Nephron (organoid): ENCODE results near the gene PHF20.
"Not testable (repeated sequence)": the region's sequence is repeated elsewhere in the genome, so short reads cannot be mapped to it uniquely, and the experiment has no call there.

Experiments used
- H3K27ac Mint-ChIP-seq, 3 experiments: 2 replicates each; pipeline ENCODE4 v1.8.0; 2020; ENCODE audit warnings: mixed read lengths in 3 of 3, mild to moderate bottlenecking in 2 of 3, moderate library complexity in 1 of 3
- H3K27me3 Mint-ChIP-seq: 2 replicates; pipeline ENCODE4 v1.8.0; 2021; ENCODE audit warnings: low read depth, mild to moderate bottlenecking, moderate library complexity, mixed read lengths
- H3K36me3 Mint-ChIP-seq: 2 replicates; pipeline ENCODE4 v1.8.0; 2020; ENCODE audit warnings: low read depth, mixed read lengths
- H3K4me1 Mint-ChIP-seq: 2 replicates; pipeline ENCODE4 v1.8.0; 2020; ENCODE audit warnings: mixed read lengths
- H3K4me3 Mint-ChIP-seq, 3 experiments: 2 replicates each; pipeline ENCODE4 v1.8.0; 2020; ENCODE audit warnings: mild to moderate bottlenecking in 3 of 3, mixed read lengths in 3 of 3, moderate library complexity in 2 of 3
- H3K9me3 Mint-ChIP-seq: 2 replicates; pipeline ENCODE4 v1.8.0; 2020; ENCODE audit warnings: mixed read lengths
- TF ChIP-seq, protein P1 (sequence below), 3 experiments: fragments of 200-600 bp; sonication (generic); IDR thresholded peaks; one replicate each; pipeline ENCODE4 v1.5.0; 2021; ENCODE audit warnings: antibody characterized with exemption in 3 of 3; ENCODE audit not compliant: unreplicated experiment in 3 of 3

The PHF20 gene

DNA sequence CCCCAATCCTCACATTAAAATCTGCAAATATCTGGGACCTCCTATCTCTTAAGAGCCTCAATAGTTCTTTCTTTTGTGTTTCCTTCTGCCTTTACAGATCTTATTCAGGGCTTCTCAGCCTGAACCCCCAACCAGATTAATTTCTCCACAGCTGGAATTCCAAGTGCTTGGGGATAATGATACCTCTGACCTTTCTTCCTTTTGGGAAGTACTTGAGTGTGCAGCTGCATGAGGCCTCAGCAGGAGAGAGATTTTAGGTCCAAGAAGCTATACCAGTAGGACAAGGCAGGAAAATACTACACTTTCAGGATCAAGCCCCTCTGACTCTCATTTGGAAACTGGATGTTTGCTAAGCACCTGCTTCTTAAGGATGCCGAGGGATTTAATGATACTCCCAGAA, 2.6 kb downstream of the PHF20 start:
- peak overlapping the region; percentile 32 to 76 (median 56) for H3K27ac Mint-ChIP-seq
- peak overlapping the region; percentile 97 to 99 (median 98) for H3K4me3 Mint-ChIP-seq
- peaks cover 2% of the 10 kb centered on the region for H3K9me3 Mint-ChIP-seq
- no peaks in the 10 kb centered on the region for H3K27me3 Mint-ChIP-seq
- peaks cover 23% of the 10 kb centered on the region for H3K36me3 Mint-ChIP-seq
- TF ChIP-seq, protein P1, sequence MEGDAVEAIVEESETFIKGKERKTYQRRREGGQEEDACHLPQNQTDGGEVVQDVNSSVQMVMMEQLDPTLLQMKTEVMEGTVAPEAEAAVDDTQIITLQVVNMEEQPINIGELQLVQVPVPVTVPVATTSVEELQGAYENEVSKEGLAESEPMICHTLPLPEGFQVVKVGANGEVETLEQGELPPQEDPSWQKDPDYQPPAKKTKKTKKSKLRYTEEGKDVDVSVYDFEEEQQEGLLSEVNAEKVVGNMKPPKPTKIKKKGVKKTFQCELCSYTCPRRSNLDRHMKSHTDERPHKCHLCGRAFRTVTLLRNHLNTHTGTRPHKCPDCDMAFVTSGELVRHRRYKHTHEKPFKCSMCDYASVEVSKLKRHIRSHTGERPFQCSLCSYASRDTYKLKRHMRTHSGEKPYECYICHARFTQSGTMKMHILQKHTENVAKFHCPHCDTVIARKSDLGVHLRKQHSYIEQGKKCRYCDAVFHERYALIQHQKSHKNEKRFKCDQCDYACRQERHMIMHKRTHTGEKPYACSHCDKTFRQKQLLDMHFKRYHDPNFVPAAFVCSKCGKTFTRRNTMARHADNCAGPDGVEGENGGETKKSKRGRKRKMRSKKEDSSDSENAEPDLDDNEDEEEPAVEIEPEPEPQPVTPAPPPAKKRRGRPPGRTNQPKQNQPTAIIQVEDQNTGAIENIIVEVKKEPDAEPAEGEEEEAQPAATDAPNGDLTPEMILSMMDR (IDR thresholded peaks at IDR 0.05; ENCODE audit: unreplicated experiment in 3 of 3) = no peak
- peaks cover 40% of the 10 kb centered on the region for H3K4me1 Mint-ChIP-seq

DNA sequence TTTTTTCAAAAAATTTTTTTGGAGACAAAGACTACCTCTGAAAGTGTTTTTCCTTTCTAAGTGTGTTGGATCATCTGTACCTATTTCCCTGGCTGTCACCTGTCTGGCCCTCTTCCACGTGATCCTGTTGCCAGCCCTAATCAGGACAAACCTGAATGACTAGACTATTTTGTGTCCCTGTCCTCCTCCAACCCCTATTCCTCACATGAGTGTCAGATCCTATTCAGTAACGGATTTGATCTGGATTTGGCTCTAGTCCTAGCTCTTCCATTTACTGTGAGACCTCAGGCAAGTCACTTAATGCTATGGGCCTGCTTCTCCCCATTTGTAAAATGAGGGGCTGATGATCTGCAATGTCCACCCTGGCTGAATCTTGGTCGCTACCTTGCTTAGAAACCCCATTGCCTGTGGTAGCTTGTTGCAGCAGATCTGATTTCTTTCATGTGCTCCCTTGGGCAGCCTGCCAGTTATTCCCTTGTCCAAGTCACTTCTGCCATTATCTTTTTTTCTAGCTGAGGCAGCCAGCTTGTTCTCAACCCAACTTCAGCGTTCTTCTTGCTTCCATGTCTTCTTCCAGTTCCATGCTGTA, 4.8 kb downstream of the PHF20 start:
- H3K36me3 Mint-ChIP-seq = peaks cover 23% of the 10 kb centered on the region
- H3K4me3 Mint-ChIP-seq = peak overlapping the region; percentile 18 to 63 (median 57)
- peaks cover 32% of the 10 kb centered on the region for H3K4me1 Mint-ChIP-seq
- TF ChIP-seq, protein P1 (IDR thresholded peaks at IDR 0.05; ENCODE audit: unreplicated experiment in 3 of 3) = no peak
- H3K27me3 Mint-ChIP-seq = no peaks in the 10 kb centered on the region
- peak overlapping the region in 2 of 3 experiments; percentile 35 to 69 for H3K27ac Mint-ChIP-seq
- H3K9me3 Mint-ChIP-seq = peaks cover 2% of the 10 kb centered on the region

DNA sequence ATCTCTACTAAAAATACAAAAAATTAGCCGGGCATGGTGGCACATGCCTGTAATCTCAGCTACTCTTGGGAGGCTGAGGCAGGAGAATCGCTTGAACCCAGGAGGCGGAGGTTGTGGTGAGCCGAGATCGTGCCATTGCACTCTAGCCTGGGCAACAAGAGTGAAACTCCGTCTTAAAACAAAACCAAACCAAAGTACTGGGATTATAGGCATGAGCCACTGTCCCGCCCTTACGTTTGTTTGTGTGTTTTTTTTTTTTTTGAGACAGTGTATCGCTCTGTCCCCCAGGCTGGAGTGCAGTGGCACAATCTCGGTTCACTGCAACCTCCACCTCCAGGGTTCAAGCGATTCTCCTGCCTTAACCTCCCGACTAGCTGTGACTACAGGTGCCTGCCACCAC, 12.0 kb downstream of the PHF20 start:
- H3K27ac Mint-ChIP-seq, H3K27me3 Mint-ChIP-seq, H3K4me3 Mint-ChIP-seq, H3K9me3 Mint-ChIP-seq, H3K4me1 Mint-ChIP-seq: not testable (repeated sequence)
- H3K36me3 Mint-ChIP-seq = peaks cover 17% of the 10 kb centered on the region

DNA sequence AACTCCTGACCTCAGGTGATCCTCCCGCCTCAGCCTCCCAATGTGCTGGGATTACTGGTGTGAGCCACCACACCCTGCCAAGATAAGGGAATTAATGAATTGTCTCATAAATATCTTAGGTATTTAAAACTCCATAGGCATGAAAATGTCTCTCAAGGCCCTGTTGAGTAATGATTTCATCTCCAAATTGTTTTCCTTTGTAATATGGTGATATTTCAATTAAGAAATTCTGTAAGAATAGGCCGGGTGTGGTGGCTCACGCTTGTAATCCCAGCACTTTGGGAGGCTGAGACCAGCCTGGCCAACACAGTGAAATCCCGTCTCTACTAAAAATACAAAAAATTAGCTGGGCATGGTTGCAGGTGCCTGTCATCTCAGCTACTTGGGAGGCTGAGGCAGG, 13.7 kb downstream of the PHF20 start:
- not testable (repeated sequence) for H3K4me1 Mint-ChIP-seq, H3K27me3 Mint-ChIP-seq, H3K4me3 Mint-ChIP-seq, H3K27ac Mint-ChIP-seq, H3K9me3 Mint-ChIP-seq
- H3K36me3 Mint-ChIP-seq = peaks cover 17% of the 10 kb centered on the region

DNA sequence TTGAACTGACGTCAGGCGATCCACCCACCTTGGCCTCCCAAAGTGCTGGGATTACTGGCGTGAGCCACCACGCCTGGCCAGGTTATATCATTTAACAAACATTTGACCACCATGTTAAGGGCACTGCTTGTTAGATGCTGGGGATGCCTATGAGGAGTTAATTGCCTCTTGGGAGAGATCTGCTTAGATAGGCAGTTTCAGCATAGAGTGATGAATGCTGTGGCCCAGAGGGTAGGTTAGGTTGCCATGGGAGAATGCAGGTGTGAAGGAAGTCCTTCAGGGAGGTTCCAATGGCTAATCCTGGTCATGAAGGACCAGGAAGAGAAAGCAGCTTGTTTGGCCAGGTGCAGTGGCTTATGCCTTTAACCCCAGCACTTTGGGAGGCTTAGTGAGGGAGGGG, 17.0 kb downstream of the PHF20 start:
- Mint-ChIP-seq H3K27me3 (no peaks in the 10 kb centered on the region), H3K27ac (no peak overlapping the region), H3K4me1 (no peaks in the 10 kb centered on the region), H3K4me3 (no peak overlapping the region), H3K36me3 (peaks cover 11% of the 10 kb centered on the region), H3K9me3 (no peaks in the 10 kb centered on the region)
- TF ChIP-seq, protein P1 (IDR thresholded peaks at IDR 0.05; ENCODE audit: unreplicated experiment in 3 of 3) = no peak

DNA sequence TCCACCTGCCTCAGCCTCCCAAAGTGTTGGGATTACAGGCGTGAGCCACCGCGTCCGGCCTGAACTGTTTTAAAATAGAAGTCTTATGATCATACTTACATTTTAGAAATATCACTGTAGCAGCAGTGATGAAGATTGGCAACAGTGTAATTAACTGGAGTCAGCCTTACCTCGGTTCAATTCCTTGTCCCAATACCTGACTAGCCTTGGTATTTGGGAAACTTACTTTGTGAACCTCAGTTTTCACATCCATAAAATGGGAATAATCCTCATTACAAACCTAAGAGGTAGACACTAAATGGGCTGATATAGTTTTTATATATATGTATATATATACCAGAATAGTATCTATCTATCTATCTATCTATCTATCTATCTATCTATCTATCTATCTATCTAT, 19.3 kb downstream of the PHF20 start:
- H3K36me3 Mint-ChIP-seq = peaks cover 15% of the 10 kb centered on the region
- H3K27me3 Mint-ChIP-seq = no peaks in the 10 kb centered on the region
- H3K9me3 Mint-ChIP-seq = no peaks in the 10 kb centered on the region
- TF ChIP-seq, protein P1 (IDR thresholded peaks at IDR 0.05; ENCODE audit: unreplicated experiment in 3 of 3) = no peak
- H3K4me3 Mint-ChIP-seq = no peak overlapping the region
- H3K4me1 Mint-ChIP-seq = no peaks in the 10 kb centered on the region
- H3K27ac Mint-ChIP-seq = no peak overlapping the region

DNA sequence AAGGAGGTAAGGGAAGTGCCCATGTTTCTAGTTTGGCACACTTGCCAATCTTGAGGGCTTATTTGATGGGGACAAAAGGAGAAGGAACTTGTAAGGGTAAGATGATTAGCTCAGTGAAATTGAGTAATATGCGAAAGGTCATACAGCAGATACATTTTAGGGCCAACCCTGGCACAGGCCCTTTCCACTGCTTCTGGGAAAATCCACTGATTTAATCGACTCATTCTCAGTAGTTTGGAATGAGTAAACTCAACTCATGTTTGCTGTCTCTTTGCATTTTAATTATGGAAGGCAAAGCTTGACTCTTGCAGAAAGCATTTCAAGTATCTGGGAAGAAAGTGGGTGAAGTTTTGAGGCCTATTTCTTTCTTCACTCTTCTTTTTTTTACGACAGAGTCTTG, 20.0 kb downstream of the PHF20 start:
- Mint-ChIP-seq H3K9me3 (no peaks in the 10 kb centered on the region), H3K4me1 (no peaks in the 10 kb centered on the region), H3K4me3 (no peak overlapping the region), H3K36me3 (peaks cover 13% of the 10 kb centered on the region), H3K27me3 (no peaks in the 10 kb centered on the region), H3K27ac (no peak overlapping the region)
- TF ChIP-seq, protein P1 (IDR thresholded peaks at IDR 0.05; ENCODE audit: unreplicated experiment in 3 of 3) = no peak
